Esophagus (tissue), 2 donors: ENCODE data around the gene SYNGR4. TPM values are rescaled to one million over a fixed set of nuclear protein-coding genes. Genes with fewer than 3 reads are reported as not detected.
A peak's percentile ranks its signal among the peaks of the same experiment; 100 is the strongest.

Experiments
- H3K27ac ChIP-seq, 2 donors: one replicate each; pipeline ENCODE4 v1.5.1; 2013; ENCODE audit warnings: low read depth in 2 of 2, mild to moderate bottlenecking in 2 of 2, inconsistent platforms in 1 of 2, low read length in 1 of 2, moderate library complexity in 1 of 2
- H3K27me3 ChIP-seq, 2 donors: one replicate each; pipeline ENCODE4 v1.6.1; 2013; ENCODE audit warnings: low read length in 2 of 2, control low read depth in 1 of 2, mild to moderate bottlenecking in 1 of 2; ENCODE audit not compliant: insufficient read depth in 2 of 2, control insufficient read depth in 1 of 2
- H3K36me3 ChIP-seq, 2 donors: one replicate each; pipeline ENCODE4 v1.6.1; 2013; ENCODE audit warnings: low read length in 1 of 2; ENCODE audit not compliant: control insufficient read depth in 2 of 2, insufficient read depth in 2 of 2
- H3K4me1 ChIP-seq, 2 donors: one replicate each; pipeline ENCODE4 v1.6.1; 2013; ENCODE audit warnings: low read length in 1 of 2; ENCODE audit not compliant: control insufficient read depth in 2 of 2, insufficient read depth in 2 of 2
- H3K4me3 ChIP-seq, 2 donors: one replicate each; pipeline ENCODE4 v1.5.1; 2013; ENCODE audit warnings: low read length in 2 of 2, mild to moderate bottlenecking in 2 of 2, low read depth in 1 of 2, moderate library complexity in 1 of 2
- H3K9me3 ChIP-seq, 2 donors: one replicate each; pipeline ENCODE4 v1.6.1; 2013; ENCODE audit warnings: mild to moderate bottlenecking in 2 of 2, low read depth in 1 of 2, low read length in 1 of 2, moderate library complexity in 1 of 2; ENCODE audit not compliant: control insufficient read depth in 2 of 2, insufficient read depth in 1 of 2
- WGBS, 2 donors: extraction: QIAGEN DNeasy Blood & Tissue Kit; methylation state at CpG; one replicate each; pipeline ENCODE4 v1.1.7; 2013; 5-methylcytosine and 5-hydroxymethylcytosine counted together
- polyA plus RNA-seq, 2 donors: library from polyadenylated mRNA; stranded (reverse); fragments of 200-250 nt; gene quantifications; one replicate each; pipeline ENCODE4 v1.2.3, GENCODE V29; 2013
- donor health status: healthy with polysubstance abuse.
- donor health status: Bipolar disorder and iron deficiency.

The SYNGR4 gene
- polyA plus RNA-seq, 2 donors, result not detected

DNA sequence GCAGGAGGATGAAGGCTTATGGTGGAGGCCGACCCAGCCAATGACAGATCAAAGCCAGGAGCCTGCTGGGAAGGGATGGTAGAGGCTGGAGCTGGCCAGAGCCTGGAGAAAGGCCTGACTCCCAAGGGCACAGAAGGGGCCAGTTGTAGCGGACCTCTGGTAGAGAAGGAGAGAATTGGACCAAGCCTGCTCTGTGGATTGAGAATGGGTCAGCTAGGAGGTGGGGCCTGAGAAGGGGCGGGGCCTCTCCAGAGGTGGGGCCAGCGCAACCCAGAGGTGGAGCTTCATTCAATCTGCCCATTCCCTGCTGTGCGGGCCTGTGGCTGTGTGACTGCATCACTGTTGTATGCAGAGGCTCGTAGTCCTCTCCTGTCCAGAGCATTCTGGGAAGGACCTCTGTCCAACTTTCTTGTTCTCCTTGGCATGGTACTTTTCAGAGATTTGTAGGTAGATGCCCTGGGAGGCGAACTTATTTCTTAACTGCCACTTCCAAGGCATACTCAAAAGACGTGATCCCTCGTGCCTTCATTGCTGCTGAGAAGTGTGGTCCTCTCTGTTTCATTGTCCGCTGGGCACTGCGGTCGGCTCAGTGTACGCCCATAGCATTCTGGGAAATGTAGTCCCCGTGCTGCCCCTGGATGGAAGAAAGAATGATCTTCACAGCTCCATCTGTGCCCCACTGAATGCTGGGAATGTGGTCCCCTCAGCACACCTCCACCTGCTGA lies 36.0 kb downstream of the SYNGR4 start:
- Histone ChIP-seq H3K27me3 (peaks cover 0 to 3% of the 10 kb centered on the region in 2 donors), H3K27ac (peak overlapping the region in 1 of 2 donors; percentile 35), H3K36me3 (no peaks in the 10 kb centered on the region), H3K9me3 (no peaks in the 10 kb centered on the region), H3K4me3 (no peak overlapping the region), H3K4me1 (peaks cover 0 to 9% of the 10 kb centered on the region in 2 donors)
- WGBS, 2 donors, result 41 to 49% methylated on average over 14 of the region's 14 CpGs

DNA sequence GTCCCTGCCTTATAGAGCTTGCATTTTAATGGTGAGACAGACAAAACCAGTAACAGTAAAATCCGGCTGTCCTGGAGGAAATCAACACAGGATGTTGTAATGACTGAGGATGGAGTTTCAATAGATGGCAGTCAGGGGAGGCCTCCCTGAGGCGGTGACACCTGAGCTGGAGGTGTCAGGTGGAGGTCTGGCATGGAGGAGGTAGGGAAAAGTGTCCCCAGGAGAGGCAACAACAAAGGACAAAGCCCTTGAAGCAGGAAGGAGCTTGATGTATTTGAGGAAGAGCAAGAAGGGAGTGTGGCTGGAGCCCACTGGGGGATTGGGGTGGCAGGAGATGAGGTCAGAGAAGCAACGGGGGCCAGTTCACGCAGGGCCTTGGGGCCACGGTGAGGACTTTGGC lies 37.1 kb downstream of the SYNGR4 start:
- H3K27me3 ChIP-seq, result no peaks in the 10 kb centered on the region
- H3K4me1 ChIP-seq, result peaks cover 0 to 9% of the 10 kb centered on the region in 2 donors
- no peak overlapping the region for H3K27ac ChIP-seq
- WGBS, 2 donors, result 67 to 73% methylated on average over 5 of the region's 5 CpGs
- peaks cover 0 to 4% of the 10 kb centered on the region in 2 donors for H3K9me3 ChIP-seq
- no peaks in the 10 kb centered on the region for H3K36me3 ChIP-seq
- no peak overlapping the region for H3K4me3 ChIP-seq

DNA sequence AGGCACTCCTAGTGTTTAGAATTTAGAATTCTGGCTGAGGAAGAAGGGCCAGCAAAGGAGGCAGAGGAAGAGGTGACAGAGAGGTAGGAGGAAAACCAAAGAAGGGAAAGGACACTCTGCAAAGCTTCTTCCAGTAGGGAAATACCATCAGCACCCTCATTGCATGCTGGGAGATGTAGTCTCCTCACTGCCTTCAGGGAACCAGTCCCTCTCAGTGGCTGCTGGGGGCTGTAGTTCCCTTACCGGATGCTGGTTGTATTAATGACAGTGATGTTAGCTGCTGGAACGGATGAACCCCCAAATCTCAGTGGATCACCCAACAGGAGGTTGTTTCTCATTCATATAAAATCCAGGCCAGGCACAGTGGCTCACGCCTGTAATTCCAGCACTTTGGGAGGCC lies 39.4 kb downstream of the SYNGR4 start:
- Histone ChIP-seq H3K27me3 (no peaks in the 10 kb centered on the region), H3K36me3 (no peaks in the 10 kb centered on the region), H3K4me1 (no peaks in the 10 kb centered on the region), H3K27ac (no peak overlapping the region), H3K4me3 (no peak overlapping the region), H3K9me3 (peaks cover 0 to 4% of the 10 kb centered on the region in 2 donors)
- 37 to 44% methylated on average over 3 of the region's 3 CpGs for WGBS, 2 donors

DNA sequence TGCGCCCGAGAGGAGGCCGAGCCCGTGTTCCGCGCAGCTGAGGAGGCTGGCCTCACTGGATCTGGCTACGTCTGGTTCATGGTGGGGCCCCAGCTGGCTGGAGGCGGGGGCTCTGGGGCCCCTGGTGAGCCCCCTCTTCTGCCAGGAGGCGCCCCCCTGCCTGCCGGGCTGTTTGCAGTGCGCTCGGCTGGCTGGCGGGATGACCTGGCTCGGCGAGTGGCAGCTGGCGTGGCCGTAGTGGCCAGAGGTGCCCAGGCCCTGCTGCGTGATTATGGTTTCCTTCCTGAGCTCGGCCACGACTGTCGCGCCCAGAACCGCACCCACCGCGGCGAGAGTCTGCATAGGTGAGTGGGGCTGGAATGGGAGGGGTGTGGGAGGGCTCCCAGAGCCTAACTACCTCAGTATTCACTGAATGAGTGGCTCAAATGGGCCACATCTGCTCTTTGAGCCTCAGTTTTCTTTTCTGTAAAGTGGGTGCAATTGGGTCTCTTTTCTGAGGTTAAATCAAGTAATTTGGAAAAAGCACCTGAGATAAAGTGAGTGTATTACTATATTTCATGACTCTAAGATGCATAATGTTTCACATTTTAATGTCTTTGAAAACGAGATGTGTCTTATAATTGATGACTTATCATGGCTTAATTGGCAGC lies 41.0 kb downstream of the SYNGR4 start:
- H3K4me3 ChIP-seq, result no peak overlapping the region
- H3K36me3 ChIP-seq, result no peaks in the 10 kb centered on the region
- H3K4me1 ChIP-seq, result no peaks in the 10 kb centered on the region
- 90 to 94% methylated on average over 27 of the region's 27 CpGs for WGBS, 2 donors
- H3K9me3 ChIP-seq, result peaks cover 0 to 4% of the 10 kb centered on the region in 2 donors
- H3K27me3 ChIP-seq, result no peaks in the 10 kb centered on the region
- no peak overlapping the region for H3K27ac ChIP-seq

DNA sequence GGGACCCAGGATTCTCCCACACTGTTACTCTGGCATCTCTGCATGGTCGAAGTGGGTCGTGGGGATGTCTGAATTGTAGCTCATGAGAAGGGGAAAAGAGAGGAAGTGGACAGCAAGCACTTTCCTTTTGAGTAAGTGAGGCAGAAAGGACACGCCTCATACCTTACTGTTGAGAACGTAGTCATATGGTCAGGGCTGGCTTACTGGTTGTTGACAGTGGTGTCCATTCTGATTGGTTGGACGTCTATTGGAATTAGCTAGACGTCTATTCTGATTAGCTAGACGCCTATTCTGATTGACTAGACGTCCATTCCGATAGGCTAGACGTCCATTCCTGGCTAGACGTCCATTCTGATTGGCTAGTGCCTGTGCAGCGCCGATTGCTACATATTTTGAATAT lies 41.7 kb downstream of the SYNGR4 start:
- no peak overlapping the region for H3K27ac ChIP-seq
- WGBS, 2 donors, result 76 to 78% methylated on average over 13 of the region's 13 CpGs
- H3K4me1 ChIP-seq, result no peaks in the 10 kb centered on the region

DNA sequence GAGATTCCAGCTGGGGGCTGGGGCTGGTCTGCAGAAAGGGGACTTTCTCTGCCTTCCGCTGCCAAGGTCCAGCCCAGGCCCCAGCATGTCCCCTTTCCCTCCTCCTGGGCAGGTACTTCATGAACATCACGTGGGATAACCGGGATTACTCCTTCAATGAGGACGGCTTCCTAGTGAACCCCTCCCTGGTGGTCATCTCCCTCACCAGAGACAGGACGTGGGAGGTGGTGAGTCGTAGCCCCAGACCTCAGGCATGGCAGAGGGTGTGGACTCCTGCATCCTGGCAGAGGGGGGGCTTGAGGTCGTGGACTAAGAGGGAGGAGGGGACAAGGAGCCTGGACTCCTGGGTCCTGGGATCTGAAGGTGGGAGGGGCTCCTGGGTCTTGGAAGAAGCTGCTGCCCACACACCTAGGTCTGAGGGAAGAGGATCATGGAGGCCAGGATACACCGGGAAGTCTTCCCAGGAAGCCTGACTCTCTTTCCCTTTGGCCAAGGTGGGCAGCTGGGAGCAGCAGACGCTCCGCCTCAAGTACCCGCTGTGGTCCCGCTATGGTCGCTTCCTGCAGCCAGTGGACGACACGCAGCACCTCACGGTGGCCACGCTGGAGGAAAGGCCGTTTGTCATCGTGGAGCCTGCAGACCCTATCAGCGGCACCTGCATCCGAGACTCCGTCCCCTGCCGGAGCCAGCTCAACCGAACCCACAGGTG lies 49.9 kb downstream of the SYNGR4 start:
- Histone ChIP-seq H3K4me3 (no peak overlapping the region), H3K27ac (no peak overlapping the region), H3K9me3 (no peaks in the 10 kb centered on the region), H3K4me1 (no peaks in the 10 kb centered on the region), H3K27me3 (peaks cover 0 to 3% of the 10 kb centered on the region in 2 donors), H3K36me3 (no peaks in the 10 kb centered on the region)
- WGBS, 2 donors, result 39 to 40% methylated on average over 24 of the region's 24 CpGs

More for the DNA sequence above, 41.7 kb downstream of the SYNGR4 start:
- Histone ChIP-seq H3K36me3 (no peaks in the 10 kb centered on the region), H3K4me3 (no peak overlapping the region), H3K9me3 (peaks cover 0 to 4% of the 10 kb centered on the region in 2 donors), H3K27me3 (no peaks in the 10 kb centered on the region)

DNA sequence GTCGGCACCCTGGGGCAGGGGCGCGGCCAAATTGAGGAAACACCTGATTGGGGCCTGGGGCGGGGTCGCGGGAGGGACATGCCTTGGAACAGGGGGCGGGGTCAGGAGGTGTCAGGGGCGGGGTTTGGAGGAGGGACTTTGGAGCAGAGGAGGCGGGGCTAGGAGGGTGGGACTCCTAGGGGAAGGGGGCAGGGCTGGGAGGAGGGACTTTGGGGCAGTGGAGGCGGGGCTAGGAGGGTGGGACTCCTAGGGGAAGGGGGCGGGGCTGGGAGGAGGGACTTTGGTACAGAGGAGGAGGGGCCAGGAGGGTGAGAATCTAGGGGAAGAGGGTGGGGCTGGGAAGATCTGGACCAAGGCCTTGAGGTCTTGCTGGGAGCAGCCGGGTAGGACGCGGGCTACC lies 51.2 kb downstream of the SYNGR4 start:
- Histone ChIP-seq H3K36me3 (no peaks in the 10 kb centered on the region), H3K4me1 (no peaks in the 10 kb centered on the region), H3K9me3 (no peaks in the 10 kb centered on the region), H3K27ac (no peak overlapping the region), H3K4me3 (peak overlapping the region in 1 of 2 donors; percentile 13), H3K27me3 (peaks cover 0 to 3% of the 10 kb centered on the region in 2 donors)
- WGBS, 2 donors, result 8 to 14% methylated on average over 9 to 14 of the region's 14 CpGs

DNA sequence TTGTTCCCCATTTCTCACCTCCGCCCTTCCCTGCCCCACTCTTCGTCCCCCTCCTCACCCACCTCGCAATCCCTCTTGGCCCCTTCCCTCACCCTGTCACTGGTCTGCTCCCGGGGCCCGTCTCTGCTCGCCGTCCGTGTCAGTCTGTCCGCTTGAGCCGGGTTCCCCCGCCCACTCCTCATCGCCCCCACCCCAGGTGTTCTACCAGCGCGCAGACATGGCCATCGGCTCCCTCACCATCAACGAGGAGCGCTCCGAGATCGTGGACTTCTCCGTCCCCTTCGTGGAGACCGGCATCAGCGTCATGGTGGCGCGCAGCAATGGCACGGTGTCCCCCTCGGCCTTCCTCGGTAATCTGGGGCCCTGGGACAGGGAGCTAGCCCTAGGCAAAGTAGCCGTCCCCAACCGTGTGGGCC lies 51.6 kb downstream of the SYNGR4 start:
- Histone ChIP-seq H3K4me3 (peak overlapping the region in 1 of 2 donors; percentile 13), H3K36me3 (no peaks in the 10 kb centered on the region), H3K27me3 (peaks cover 0 to 3% of the 10 kb centered on the region in 2 donors), H3K9me3 (no peaks in the 10 kb centered on the region), H3K4me1 (no peaks in the 10 kb centered on the region), H3K27ac (no peak overlapping the region)
- WGBS, 2 donors, result 40 to 43% methylated on average over 30 of the region's 30 CpGs

DNA sequence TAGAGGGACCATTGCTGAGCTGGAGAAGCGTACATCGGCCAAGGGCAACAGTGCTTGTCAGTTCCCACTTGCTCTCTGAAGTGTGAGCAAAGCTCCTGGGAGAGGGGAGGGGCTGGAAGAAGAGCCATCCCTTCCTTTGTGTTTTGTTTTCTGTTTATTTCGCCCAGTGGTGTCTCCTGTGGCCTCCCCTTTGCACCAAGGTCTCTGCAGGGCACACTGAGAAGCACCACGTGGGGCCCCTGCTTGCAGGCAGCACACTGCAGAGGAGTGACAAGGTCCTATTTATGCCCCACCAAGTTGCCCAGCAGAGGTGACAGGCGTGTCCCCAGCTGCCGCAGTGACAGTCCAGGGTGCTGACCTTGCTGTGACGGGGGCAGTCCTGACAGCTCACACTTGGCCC lies 53.3 kb downstream of the SYNGR4 start:
- Histone ChIP-seq H3K27me3 (peaks cover 0 to 3% of the 10 kb centered on the region in 2 donors), H3K4me3 (no peak overlapping the region), H3K9me3 (no peaks in the 10 kb centered on the region), H3K36me3 (no peaks in the 10 kb centered on the region), H3K27ac (no peak overlapping the region), H3K4me1 (peaks cover 2 to 3% of the 10 kb centered on the region in 2 donors)
- 68 to 78% methylated on average over 7 of the region's 7 CpGs for whole genome bisulfite sequencing, 2 donors
